GM19240 (cell line): Measurements from ENCODE around the gene TMEM69.
"Not testable (repeated sequence)": the region's sequence is repeated elsewhere in the genome, so short reads cannot be mapped to it uniquely, and the experiment has no call there.

Experiments used
- DNase-seq: peaks from one replicate; pipeline ENCODE4 v3.0.0; 2011; ENCODE audit warnings: low spot score; ENCODE audit not compliant: insufficient read length

TMEM69 gene

GRCh38 chr1:45677751-45678245, 10.2 kb upstream of the TMEM69 start:
- DNase-seq = no peak

GRCh38 chr1:45678489-45678888, 9.5 kb upstream of the TMEM69 start:
- no peak for DNase-seq

GRCh38 chr1:45679123-45679522, 8.9 kb upstream of the TMEM69 start:
- DNase-seq = no peak

GRCh38 chr1:45682942-45683341, 5.0 kb upstream of the TMEM69 start:
- no peak for DNase-seq

GRCh38 chr1:45684402-45684801, 3.6 kb upstream of the TMEM69 start:
- DNase-seq = no peak

- no peak for DNase-seq
Measured at GRCh38 chr1:45685308-45686014, 2.5 kb upstream of the TMEM69 start.

- DNase-seq = peak; percentile 6
Measured at GRCh38 chr1:45686015-45686287, 2.0 kb upstream of the TMEM69 start.

- peak; percentile 71 for DNase-seq
Measured at GRCh38 chr1:45686288-45687013, 1.5 kb upstream of the TMEM69 start, which contains the start of gene GPBP1L1. Gene GPBP1L1 (minus strand): TSS chr1:45686533. CDS start chr1:45659087, 27,446 bp downstream.

GRCh38 chr1:45687014-45687753, 797 bp upstream of the TMEM69 start:
- DNase-seq = peak; percentile 69

- DNase-seq = not testable (repeated sequence)
Measured at GRCh38 chr1:45693811-45694210, 5.8 kb downstream of the TMEM69 start.

GRCh38 chr1:45694823-45695222, 6.8 kb downstream of the TMEM69 start:
- no peak for DNase-seq

- no peak for DNase-seq
Measured at GRCh38 chr1:45704637-45705036, 16.7 kb downstream of the TMEM69 start.

GRCh38 chr1:45713711-45714110, 25.7 kb downstream of the TMEM69 start:
- DNase-seq = no peak

- DNase-seq = no peak
Measured at GRCh38 chr1:45716700-45717099, 28.7 kb downstream of the TMEM69 start.

GRCh38 chr1:45717386-45717785, 29.4 kb downstream of the TMEM69 start:
- DNase-seq = not testable (repeated sequence)

- DNase-seq = no peak
Measured at GRCh38 chr1:45718289-45718688, 30.3 kb downstream of the TMEM69 start.

GRCh38 chr1:45721207-45721606, 33.2 kb downstream of the TMEM69 start:
- DNase-seq = no peak

GRCh38 chr1:45722809-45723208, 34.8 kb downstream of the TMEM69 start:
- DNase-seq = no peak

GRCh38 chr1:45723248-45723930, 35.4 kb downstream of the TMEM69 start:
- no peak for DNase-seq

- DNase-seq = not testable (repeated sequence)
Measured at GRCh38 chr1:45726007-45726406, 38.0 kb downstream of the TMEM69 start.

- DNase-seq = no peak
Measured at GRCh38 chr1:45730075-45730779, 42.2 kb downstream of the TMEM69 start.
